Keratinocyte (primary cell): ENCODE results near the gene MEFV.

Experiments used
- EZH2 ChIP-seq: IDR thresholded peaks from one replicate; pipeline ENCODE4 v1.6.1; 2012; ENCODE audit warnings: inconsistent platforms, mild to moderate bottlenecking, low read length, moderate library complexity
- TF ChIP-seq, protein P1 (sequence below), 3 experiments: IDR thresholded peaks in 1 of 3; conservative IDR thresholded peaks in 1 of 3; optimal IDR thresholded peaks in 1 of 3; 2 replicates in 2 of 3; 3 replicates in 1 of 3; pipeline versions ENCODE3 to v1.5.1; 2011; ENCODE audit warnings: low read length in 3 of 3, mild to moderate bottlenecking in 3 of 3, moderate library complexity in 2 of 3, control low read depth in 1 of 3, inconsistent platforms in 1 of 3; ENCODE audit not compliant: insufficient read depth in 2 of 3; ENCODE audit errors: extremely low read depth in 1 of 3

DNA sequence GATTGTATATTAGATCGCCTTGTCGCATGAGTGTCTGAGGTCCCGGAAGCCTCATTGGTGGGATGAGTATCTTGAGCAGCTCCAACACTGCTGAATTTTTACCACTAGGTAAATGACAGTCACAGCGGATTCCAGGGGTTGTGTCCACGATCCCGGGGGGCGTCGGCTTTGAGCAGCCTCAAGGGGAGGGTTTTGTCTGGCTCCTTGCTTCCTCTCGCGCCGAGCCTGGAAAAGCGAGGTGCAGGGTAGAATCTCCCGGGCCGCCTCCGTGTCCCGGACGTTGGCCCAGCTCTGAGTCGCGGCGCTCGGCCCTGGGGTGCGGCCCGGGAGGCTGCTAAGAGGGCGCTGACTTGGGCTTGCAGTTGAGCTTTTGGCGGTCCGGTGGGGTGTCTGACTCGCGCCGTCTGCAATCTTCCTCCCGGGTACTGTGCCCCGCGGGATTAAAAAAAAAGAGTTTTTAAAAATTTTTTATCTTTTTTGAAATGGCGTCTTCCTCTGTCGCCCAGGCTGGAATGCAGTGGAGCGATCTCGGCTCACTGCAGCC lies 63.9 kb downstream of the MEFV start:
- TF ChIP-seq, protein P1, sequence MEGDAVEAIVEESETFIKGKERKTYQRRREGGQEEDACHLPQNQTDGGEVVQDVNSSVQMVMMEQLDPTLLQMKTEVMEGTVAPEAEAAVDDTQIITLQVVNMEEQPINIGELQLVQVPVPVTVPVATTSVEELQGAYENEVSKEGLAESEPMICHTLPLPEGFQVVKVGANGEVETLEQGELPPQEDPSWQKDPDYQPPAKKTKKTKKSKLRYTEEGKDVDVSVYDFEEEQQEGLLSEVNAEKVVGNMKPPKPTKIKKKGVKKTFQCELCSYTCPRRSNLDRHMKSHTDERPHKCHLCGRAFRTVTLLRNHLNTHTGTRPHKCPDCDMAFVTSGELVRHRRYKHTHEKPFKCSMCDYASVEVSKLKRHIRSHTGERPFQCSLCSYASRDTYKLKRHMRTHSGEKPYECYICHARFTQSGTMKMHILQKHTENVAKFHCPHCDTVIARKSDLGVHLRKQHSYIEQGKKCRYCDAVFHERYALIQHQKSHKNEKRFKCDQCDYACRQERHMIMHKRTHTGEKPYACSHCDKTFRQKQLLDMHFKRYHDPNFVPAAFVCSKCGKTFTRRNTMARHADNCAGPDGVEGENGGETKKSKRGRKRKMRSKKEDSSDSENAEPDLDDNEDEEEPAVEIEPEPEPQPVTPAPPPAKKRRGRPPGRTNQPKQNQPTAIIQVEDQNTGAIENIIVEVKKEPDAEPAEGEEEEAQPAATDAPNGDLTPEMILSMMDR (optimal IDR thresholded peaks at IDR 0.05 in 1 of 3, IDR thresholded peaks at IDR 0.05 in 1 of 3, conservative IDR thresholded peaks at IDR 0.05 in 1 of 3; ENCODE audit: extremely low read depth in 1 of 3, insufficient read depth in 2 of 3, low read length in 3 of 3): no peak
- no peak for TF ChIP-seq EZH2
